ENCODE results near the gene ADGRG3.

The ADGRG3 gene

DNA sequence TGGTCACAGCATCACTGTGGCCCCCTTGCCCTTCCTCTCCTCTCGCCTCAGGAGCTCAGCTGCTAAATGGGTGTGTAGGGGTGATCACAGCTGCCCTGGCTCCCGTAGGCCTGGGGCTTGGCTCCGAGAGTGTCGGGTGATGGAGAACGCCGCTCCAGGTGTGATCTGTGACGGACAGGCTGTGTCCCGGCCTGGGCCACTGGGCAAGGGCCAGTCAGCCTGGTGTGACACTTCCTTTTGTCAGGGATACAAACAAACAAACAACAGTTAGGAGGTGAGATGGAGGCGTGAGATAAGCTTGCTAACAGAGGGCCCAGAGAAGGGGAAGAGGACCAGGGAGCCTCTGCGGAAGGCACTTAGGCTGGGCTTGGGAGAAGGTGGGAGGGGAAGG, 37.7 kb upstream of the ADGRG3 start:
- DNase-seq (ENCODE audit: insufficient read length, low spot score) (no peak), FAIRE-seq (no peak)
- TF ChIP-seq TAF1 (IDR thresholded peaks at IDR 0.05; ENCODE audit: low read depth, low read length) (no peak), POLR2AphosphoS5 (IDR thresholded peaks at IDR 0.05; ENCODE audit: low read depth, low read length) (no peak), POU2F2 (IDR thresholded peaks at IDR 0.05; ENCODE audit: low read depth, low read length) (no peak), POLR2A (IDR thresholded peaks at IDR 0.05; ENCODE audit: low read depth, low read length) (no peak), PAX5 (IDR thresholded peaks at IDR 0.05; ENCODE audit: insufficient read depth, low read length, severe bottlenecking) (no peak), SPI1 (IDR thresholded peaks at IDR 0.05; ENCODE audit: low read depth, low read length) (no peak)

GRCh38 chr16:57630931-57631845, 36.9 kb upstream of the ADGRG3 start:
- FAIRE-seq = no peak

GRCh38 chr16:57632568-57632967, 35.5 kb upstream of the ADGRG3 start:
- FAIRE-seq = no peak

More at GRCh38 chr16:57630931-57631845, 36.9 kb upstream of the ADGRG3 start:
- TF ChIP-seq POLR2AphosphoS5 (IDR thresholded peaks at IDR 0.05; ENCODE audit: low read depth, low read length) (no peak), PAX5 (IDR thresholded peaks at IDR 0.05; ENCODE audit: insufficient read depth, low read length, severe bottlenecking) (no peak), SPI1 (IDR thresholded peaks at IDR 0.05; ENCODE audit: low read depth, low read length) (no peak), POLR2A (IDR thresholded peaks at IDR 0.05; ENCODE audit: low read depth, low read length) (no peak), TAF1 (IDR thresholded peaks at IDR 0.05; ENCODE audit: low read depth, low read length) (no peak), POU2F2 (IDR thresholded peaks at IDR 0.05; ENCODE audit: low read depth, low read length) (no peak)
- no peak for DNase-seq (ENCODE audit: insufficient read length, low spot score)

DNA sequence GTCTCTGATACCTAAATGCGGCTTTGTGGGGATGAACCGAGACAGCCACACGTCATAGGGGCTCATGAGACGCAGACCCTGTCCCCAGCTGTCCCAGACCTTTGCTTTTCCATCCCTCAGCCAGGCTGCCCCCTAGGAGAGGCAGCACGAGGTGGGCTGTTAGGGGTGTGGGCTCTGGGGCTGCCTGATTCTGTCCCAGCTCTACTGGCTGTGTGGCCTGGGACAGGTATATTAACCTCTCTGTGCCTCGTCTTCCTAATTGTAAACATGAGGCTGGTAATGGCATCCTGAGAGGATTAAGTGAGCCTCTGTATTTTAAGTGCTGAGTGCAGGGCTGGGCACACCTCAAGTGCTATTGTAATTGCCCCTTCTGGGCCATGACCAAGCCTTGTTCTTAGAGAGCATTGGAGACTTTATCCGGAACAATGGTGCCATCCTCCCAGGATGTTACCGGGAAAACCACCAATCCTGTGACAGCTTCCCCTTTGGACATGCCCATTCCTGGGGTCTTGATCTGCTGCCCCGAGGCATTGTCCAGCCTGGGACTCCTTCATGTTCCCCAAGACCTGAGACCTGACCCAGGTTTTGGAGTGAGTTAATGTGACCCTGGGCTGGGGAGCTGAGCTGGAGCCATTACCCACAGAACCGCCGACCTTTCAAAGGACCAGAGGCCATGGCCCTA, 34.6 kb upstream of the ADGRG3 start:
- FAIRE-seq (no peak), DNase-seq (ENCODE audit: insufficient read length, low spot score) (no peak)
- TF ChIP-seq TAF1 (IDR thresholded peaks at IDR 0.05; ENCODE audit: low read depth, low read length) (no peak), POU2F2 (IDR thresholded peaks at IDR 0.05; ENCODE audit: low read depth, low read length) (no peak), SPI1 (IDR thresholded peaks at IDR 0.05; ENCODE audit: low read depth, low read length) (no peak), PAX5 (IDR thresholded peaks at IDR 0.05; ENCODE audit: insufficient read depth, low read length, severe bottlenecking) (no peak)

More at GRCh38 chr16:57632568-57632967, 35.5 kb upstream of the ADGRG3 start:
- no peak for DNase-seq (ENCODE audit: insufficient read length, low spot score)
- no peak for TF ChIP-seq TAF1 (IDR thresholded peaks at IDR 0.05; ENCODE audit: low read depth, low read length)
- TF ChIP-seq SPI1 (IDR thresholded peaks at IDR 0.05; ENCODE audit: low read depth, low read length) = no peak
- TF ChIP-seq PAX5 (IDR thresholded peaks at IDR 0.05; ENCODE audit: insufficient read depth, low read length, severe bottlenecking) = no peak
- no peak for TF ChIP-seq POLR2AphosphoS5 (IDR thresholded peaks at IDR 0.05; ENCODE audit: low read depth, low read length)
- no peak for TF ChIP-seq POLR2A (IDR thresholded peaks at IDR 0.05; ENCODE audit: low read depth, low read length)
- TF ChIP-seq POU2F2 (IDR thresholded peaks at IDR 0.05; ENCODE audit: low read depth, low read length) = no peak

- DNase-seq (ENCODE audit: insufficient read length, low spot score) (no peak), FAIRE-seq (no peak)
- TF ChIP-seq POLR2A (IDR thresholded peaks at IDR 0.05; ENCODE audit: low read depth, low read length) (no peak), PAX5 (IDR thresholded peaks at IDR 0.05; ENCODE audit: insufficient read depth, low read length, severe bottlenecking) (no peak), POLR2AphosphoS5 (IDR thresholded peaks at IDR 0.05; ENCODE audit: low read depth, low read length) (no peak), POU2F2 (IDR thresholded peaks at IDR 0.05; ENCODE audit: low read depth, low read length) (no peak), TAF1 (IDR thresholded peaks at IDR 0.05; ENCODE audit: low read depth, low read length) (no peak), SPI1 (IDR thresholded peaks at IDR 0.05; ENCODE audit: low read depth, low read length) (no peak)
These were observed 33.9 kb upstream of the ADGRG3 start for GRCh38 chr16:57634171-57634570.

GRCh38 chr16:57635266-57636097, 32.6 kb upstream of the ADGRG3 start:
- TF ChIP-seq PAX5 (IDR thresholded peaks at IDR 0.05; ENCODE audit: insufficient read depth, low read length, severe bottlenecking) (no peak), POU2F2 (IDR thresholded peaks at IDR 0.05; ENCODE audit: low read depth, low read length) (no peak), POLR2AphosphoS5 (IDR thresholded peaks at IDR 0.05; ENCODE audit: low read depth, low read length) (no peak), POLR2A (IDR thresholded peaks at IDR 0.05; ENCODE audit: low read depth, low read length) (no peak), TAF1 (IDR thresholded peaks at IDR 0.05; ENCODE audit: low read depth, low read length) (no peak), SPI1 (IDR thresholded peaks at IDR 0.05; ENCODE audit: low read depth, low read length) (no peak)
- no peak for DNase-seq (ENCODE audit: insufficient read length, low spot score)
- FAIRE-seq = no peak

DNA sequence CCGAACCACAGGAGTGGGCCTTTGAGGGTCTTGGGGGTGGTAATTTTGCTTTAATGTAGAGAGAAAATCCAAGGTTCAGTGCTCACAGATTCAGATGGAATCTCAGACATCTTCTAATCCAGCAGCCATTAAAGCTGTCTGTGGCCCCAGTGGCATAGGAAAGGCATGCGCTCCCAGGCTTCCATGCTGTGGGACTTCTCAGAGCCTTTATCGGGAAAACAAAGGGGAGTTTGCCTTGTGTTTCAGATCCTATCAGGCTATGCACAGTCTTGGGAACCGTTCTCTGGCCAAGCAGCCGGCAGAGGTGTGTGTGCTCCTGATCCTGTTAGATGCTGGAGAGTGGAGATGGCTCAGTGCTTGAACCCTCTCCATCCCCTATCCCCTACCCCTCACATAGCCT, 31.9 kb upstream of the ADGRG3 start:
- DNase-seq (ENCODE audit: insufficient read length, low spot score) = no peak
- no peak for FAIRE-seq
- no peak for TF ChIP-seq POLR2AphosphoS5 (IDR thresholded peaks at IDR 0.05; ENCODE audit: low read depth, low read length)
- TF ChIP-seq TAF1 (IDR thresholded peaks at IDR 0.05; ENCODE audit: low read depth, low read length) = no peak
- no peak for TF ChIP-seq POU2F2 (IDR thresholded peaks at IDR 0.05; ENCODE audit: low read depth, low read length)
- no peak for TF ChIP-seq PAX5 (IDR thresholded peaks at IDR 0.05; ENCODE audit: insufficient read depth, low read length, severe bottlenecking)
- no peak for TF ChIP-seq SPI1 (IDR thresholded peaks at IDR 0.05; ENCODE audit: low read depth, low read length)
- no peak for TF ChIP-seq POLR2A (IDR thresholded peaks at IDR 0.05; ENCODE audit: low read depth, low read length)

GRCh38 chr16:57637020-57637419, 31.1 kb upstream of the ADGRG3 start:
- no peak for FAIRE-seq
- DNase-seq (ENCODE audit: insufficient read length, low spot score) = no peak
- TF ChIP-seq POLR2AphosphoS5 (IDR thresholded peaks at IDR 0.05; ENCODE audit: low read depth, low read length) (no peak), SPI1 (IDR thresholded peaks at IDR 0.05; ENCODE audit: low read depth, low read length) (no peak), TAF1 (IDR thresholded peaks at IDR 0.05; ENCODE audit: low read depth, low read length) (no peak), POU2F2 (IDR thresholded peaks at IDR 0.05; ENCODE audit: low read depth, low read length) (no peak), POLR2A (IDR thresholded peaks at IDR 0.05; ENCODE audit: low read depth, low read length) (no peak), PAX5 (IDR thresholded peaks at IDR 0.05; ENCODE audit: insufficient read depth, low read length, severe bottlenecking) (no peak)

All from GM12891 (cell line).